Left renal cortex interstitium (tissue), 4 donors: ENCODE results near the gene MAS1. TPM values are rescaled to one million over a fixed set of nuclear protein-coding genes. Genes with fewer than 3 reads are reported as not detected.
"Not testable (repeated sequence)": the region's sequence is repeated elsewhere in the genome, so short reads cannot be mapped to it uniquely, and the experiment has no call there.

Source experiments
- DNase-seq, 4 donors: peaks; one replicate each; pipeline ENCODE4 v3.0.0-alpha.2; 2013; ENCODE audit warnings: low read depth in 4 of 4, low spot score in 2 of 4, missing footprints in 1 of 4
- polyA plus RNA-seq, 4 donors: library from polyadenylated mRNA; unstranded; fragments of 120-200 nt; gene quantifications; one replicate each; pipeline ENCODE4 v1.2.1, GENCODE V29; 2013; ENCODE audit not compliant: insufficient read length in 4 of 4

The MAS1 gene
- polyA plus RNA-seq, 4 donors, result 0.03 to 0.06 (median 0.04) TPM; not detected in 1

- DNase-seq, result no peak
Observed at GRCh38 chr6:159914565-159914923, 23.8 kb downstream of the MAS1 start.

GRCh38 chr6:159915397-159915796, 24.6 kb downstream of the MAS1 start:
- DNase-seq, result no peak

- DNase-seq, result no peak
Observed at GRCh38 chr6:159916237-159916636, 25.4 kb downstream of the MAS1 start.

GRCh38 chr6:159916752-159917151, 26.0 kb downstream of the MAS1 start:
- no peak for DNase-seq

- DNase-seq, result no peak
Observed at GRCh38 chr6:159919011-159919511, 28.3 kb downstream of the MAS1 start.

- no peak for DNase-seq
Observed at GRCh38 chr6:159919800-159920199, 29.0 kb downstream of the MAS1 start.

GRCh38 chr6:159924150-159924549, 33.4 kb downstream of the MAS1 start:
- not testable (repeated sequence) for DNase-seq

GRCh38 chr6:159926542-159927203, 35.9 kb downstream of the MAS1 start:
- DNase-seq, result no peak

- DNase-seq, result no peak
Observed at GRCh38 chr6:159929819-159930218, 39.0 kb downstream of the MAS1 start.

DNA sequence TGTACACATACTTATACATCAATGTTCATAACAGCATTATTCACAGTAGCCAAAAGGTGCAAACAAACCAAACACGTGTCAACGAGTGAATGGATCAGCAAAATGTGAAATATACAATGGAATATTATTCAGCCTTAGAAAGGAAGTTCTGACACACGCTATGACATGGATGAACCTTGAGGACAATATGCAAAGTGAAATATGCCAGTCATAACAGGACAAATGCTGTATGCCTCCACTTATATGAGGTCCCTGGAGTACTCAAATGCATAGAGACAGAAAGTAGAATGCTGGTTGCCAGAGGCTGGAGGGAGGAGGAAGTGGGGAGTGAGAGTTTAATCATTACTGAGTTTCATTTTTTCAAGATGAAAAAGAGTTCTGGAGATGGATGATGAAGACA, 40.3 kb downstream of the MAS1 start:
- DNase-seq, result no peak

GRCh38 chr6:159931846-159932245, 41.1 kb downstream of the MAS1 start:
- no peak for DNase-seq

- no peak for DNase-seq
Observed at GRCh38 chr6:159933077-159933476, 42.3 kb downstream of the MAS1 start.

- no peak for DNase-seq
Observed at GRCh38 chr6:159934181-159934580, 43.4 kb downstream of the MAS1 start.

GRCh38 chr6:159935065-159935464, 44.3 kb downstream of the MAS1 start:
- DNase-seq, result no peak

DNA sequence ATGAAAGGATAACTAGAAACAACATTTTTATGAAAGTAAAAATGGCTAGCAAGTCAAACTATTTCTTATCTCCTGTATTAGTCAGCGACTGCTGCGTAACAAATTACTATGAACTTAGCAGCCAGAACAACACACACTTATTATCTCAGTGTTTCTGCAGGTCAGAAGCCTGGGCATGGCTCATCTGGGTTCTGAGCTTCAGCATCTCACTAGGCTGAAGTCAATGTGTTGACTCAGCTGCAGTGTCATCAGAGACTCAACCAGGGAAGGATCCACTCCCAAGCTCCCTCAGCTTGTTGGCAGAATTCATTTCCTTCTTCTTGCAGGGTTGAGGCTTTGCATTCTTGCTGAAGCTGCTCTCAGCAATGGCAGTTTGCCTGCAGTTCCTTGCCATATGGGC, 44.8 kb downstream of the MAS1 start:
- no peak for DNase-seq

- DNase-seq, result no peak
Observed at GRCh38 chr6:159939591-159940016, 48.8 kb downstream of the MAS1 start.

Other genes with a start within 250 kb of the MAS1 start
- gene SOD2, start 197.7 kb upstream of the MAS1 start, polyA plus RNA-seq, result 100 to 1,000 TPM; 108 to 121 (median 113) TPM
- 100 to 1,000 TPM; 119 to 140 (median 129) TPM for gene WTAP, start 163.5 kb upstream of the MAS1 start, polyA plus RNA-seq
- gene ACAT2, start 128.9 kb upstream of the MAS1 start, polyA plus RNA-seq, result 10 to 100 TPM; 43.4 to 53.3 (median 48.7) TPM
- gene TCP1, start 101.4 kb upstream of the MAS1 start, polyA plus RNA-seq, result 100 to 1,000 TPM; 231 to 294 (median 252) TPM
- gene MRPL18, start 100.5 kb upstream of the MAS1 start, polyA plus RNA-seq, result 10 to 100 TPM; 62.3 to 74.6 (median 64.6) TPM
- gene PNLDC1, start 90.7 kb upstream of the MAS1 start, polyA plus RNA-seq, result under 1 TPM in 2 of 4 donors, not detected in 2; 0.24 to 0.99 TPM
- 10 to 100 TPM; 50.5 to 67.8 (median 58.4) TPM for gene IGF2R, start 78.1 kb downstream of the MAS1 start, polyA plus RNA-seq
- gene SLC22A1, start 230.8 kb downstream of the MAS1 start, polyA plus RNA-seq, result under 1 TPM in 3 of 4 donors, not detected in 1; 0.53 to 0.66 (median 0.58) TPM